ENCODE results near the gene LRRC31.

LRRC31 gene

GRCh38 chr3:169869484-169870220 is at the start of gene LRRC31:
TSS of gene LRRC31 (minus strand) at chr3:169869935. CDS start at chr3:169869807, 128 bp downstream.
- TF ChIP-seq, protein P1, sequence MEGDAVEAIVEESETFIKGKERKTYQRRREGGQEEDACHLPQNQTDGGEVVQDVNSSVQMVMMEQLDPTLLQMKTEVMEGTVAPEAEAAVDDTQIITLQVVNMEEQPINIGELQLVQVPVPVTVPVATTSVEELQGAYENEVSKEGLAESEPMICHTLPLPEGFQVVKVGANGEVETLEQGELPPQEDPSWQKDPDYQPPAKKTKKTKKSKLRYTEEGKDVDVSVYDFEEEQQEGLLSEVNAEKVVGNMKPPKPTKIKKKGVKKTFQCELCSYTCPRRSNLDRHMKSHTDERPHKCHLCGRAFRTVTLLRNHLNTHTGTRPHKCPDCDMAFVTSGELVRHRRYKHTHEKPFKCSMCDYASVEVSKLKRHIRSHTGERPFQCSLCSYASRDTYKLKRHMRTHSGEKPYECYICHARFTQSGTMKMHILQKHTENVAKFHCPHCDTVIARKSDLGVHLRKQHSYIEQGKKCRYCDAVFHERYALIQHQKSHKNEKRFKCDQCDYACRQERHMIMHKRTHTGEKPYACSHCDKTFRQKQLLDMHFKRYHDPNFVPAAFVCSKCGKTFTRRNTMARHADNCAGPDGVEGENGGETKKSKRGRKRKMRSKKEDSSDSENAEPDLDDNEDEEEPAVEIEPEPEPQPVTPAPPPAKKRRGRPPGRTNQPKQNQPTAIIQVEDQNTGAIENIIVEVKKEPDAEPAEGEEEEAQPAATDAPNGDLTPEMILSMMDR (conservative IDR thresholded peaks at IDR 0.05) = no peak
- TF ChIP-seq ZFX (IDR thresholded peaks at IDR 0.05) = no peak
- peak within 1 kb of the TSS; percentile 19; the same call in 1 of the 2 replicates for H3K27ac ChIP-seq

- TF ChIP-seq, protein P1 (conservative IDR thresholded peaks at IDR 0.05) = no peak
- no peak for TF ChIP-seq ZFX (IDR thresholded peaks at IDR 0.05)
- no peak overlapping the region for H3K27ac ChIP-seq
These were observed 44.6 kb upstream of the LRRC31 start for GRCh38 chr3:169914321-169914720.

GRCh38 chr3:169913323-169913722 is 43.6 kb upstream of the LRRC31 start:
- TF ChIP-seq ZFX (IDR thresholded peaks at IDR 0.05) = no peak
- TF ChIP-seq, protein P1 (conservative IDR thresholded peaks at IDR 0.05) = no peak

GRCh38 chr3:169911272-169911671 is 41.5 kb upstream of the LRRC31 start, which contains the start of gene SAMD7:
TSS of gene SAMD7 (plus strand) at chr3:169911572. CDS start at chr3:169919499, 7,927 bp downstream.
- TF ChIP-seq, protein P1 (conservative IDR thresholded peaks at IDR 0.05) = no peak
- no peak for TF ChIP-seq ZFX (IDR thresholded peaks at IDR 0.05)
- no peak within 1 kb of the TSS for H3K27ac ChIP-seq

More at GRCh38 chr3:169913323-169913722, 43.6 kb upstream of the LRRC31 start:
- H3K27ac ChIP-seq = no peak overlapping the region

DNA sequence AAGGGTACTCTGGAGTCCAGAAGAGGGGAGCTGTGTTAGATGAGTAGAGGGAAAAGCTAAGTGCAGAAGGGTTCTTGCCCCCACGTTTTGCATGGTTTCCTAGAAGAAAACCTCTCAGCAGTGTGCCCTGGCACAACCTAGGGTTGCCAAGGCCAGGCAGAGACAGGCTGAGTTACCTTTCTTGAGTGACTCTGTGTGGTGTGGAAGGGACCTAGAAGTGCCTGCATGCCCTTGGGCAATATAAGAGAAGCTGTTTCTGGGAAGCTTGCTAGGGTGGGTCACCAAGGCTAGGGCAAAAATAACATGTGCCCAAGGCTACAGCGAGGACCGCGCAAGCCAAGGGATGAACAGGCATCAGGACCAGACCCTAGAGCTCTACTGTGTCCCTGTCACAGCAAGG is 38.2 kb upstream of the LRRC31 start:
- TF ChIP-seq, protein P1 (conservative IDR thresholded peaks at IDR 0.05) = no peak
- TF ChIP-seq ZFX (IDR thresholded peaks at IDR 0.05) = no peak
- H3K27ac ChIP-seq = no peak overlapping the region

GRCh38 chr3:169907476-169907875 is 37.7 kb upstream of the LRRC31 start:
- TF ChIP-seq, protein P1 (conservative IDR thresholded peaks at IDR 0.05) = no peak
- TF ChIP-seq ZFX (IDR thresholded peaks at IDR 0.05) = no peak
- no peak overlapping the region for H3K27ac ChIP-seq

DNA sequence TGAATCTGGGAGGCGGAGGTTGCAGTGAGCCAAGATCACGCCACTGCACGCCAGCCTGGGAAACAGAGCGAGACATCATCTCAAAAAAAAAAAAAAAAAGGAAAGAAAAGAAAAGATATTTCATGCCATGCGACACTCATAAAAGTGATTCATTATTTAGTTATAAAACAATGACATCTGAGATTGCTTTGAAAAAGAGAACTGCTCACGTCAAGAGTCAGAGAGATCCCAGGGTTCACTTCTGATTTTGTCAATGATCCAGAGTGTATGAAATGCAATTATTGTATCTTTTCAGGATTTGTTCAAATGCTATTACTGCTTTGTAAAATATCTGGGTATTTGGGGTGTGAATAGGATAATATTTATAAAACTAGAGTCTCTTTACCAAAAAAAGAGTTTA is 35.7 kb upstream of the LRRC31 start:
- no peak overlapping the region for H3K27ac ChIP-seq
- TF ChIP-seq ZFX (IDR thresholded peaks at IDR 0.05) = no peak
- TF ChIP-seq, protein P1 (conservative IDR thresholded peaks at IDR 0.05) = no peak
